ENCODE data around the gene MOB2. TPM values are rescaled to one million over a fixed set of nuclear protein-coding genes. Genes with fewer than 3 reads are reported as not detected.

Gene MOB2
- total RNA-seq, 1 donor from 2014 or later, result 38.6 TPM

DNA sequence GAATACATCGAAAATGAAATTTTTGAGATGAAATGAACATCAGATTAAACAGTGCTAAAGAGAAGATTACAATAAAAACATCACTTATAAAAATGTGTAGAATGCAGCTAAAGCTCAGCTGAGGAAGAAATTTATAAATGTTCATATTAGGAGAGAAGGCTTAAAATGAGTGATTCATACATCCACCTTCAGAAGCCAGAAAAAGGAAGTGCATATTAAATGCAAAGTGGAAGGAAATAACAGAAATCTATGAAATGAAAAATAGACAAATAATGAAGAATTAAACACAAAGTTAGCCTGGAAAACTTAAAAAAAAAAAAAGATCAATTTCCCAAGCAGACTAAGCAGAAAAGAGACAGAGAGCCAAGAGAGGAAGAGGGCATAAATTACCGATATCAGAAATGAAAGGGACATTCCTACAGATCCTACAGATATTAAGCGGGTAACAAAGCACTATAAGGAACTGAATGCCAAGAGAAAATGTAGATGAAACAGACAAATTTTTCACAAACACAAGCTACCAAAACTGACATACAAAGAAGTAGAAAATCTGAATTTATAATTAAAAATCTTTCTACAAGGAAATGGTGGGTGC, 7.2 kb upstream of the MOB2 start:
- TF ChIP-seq, protein P1, sequence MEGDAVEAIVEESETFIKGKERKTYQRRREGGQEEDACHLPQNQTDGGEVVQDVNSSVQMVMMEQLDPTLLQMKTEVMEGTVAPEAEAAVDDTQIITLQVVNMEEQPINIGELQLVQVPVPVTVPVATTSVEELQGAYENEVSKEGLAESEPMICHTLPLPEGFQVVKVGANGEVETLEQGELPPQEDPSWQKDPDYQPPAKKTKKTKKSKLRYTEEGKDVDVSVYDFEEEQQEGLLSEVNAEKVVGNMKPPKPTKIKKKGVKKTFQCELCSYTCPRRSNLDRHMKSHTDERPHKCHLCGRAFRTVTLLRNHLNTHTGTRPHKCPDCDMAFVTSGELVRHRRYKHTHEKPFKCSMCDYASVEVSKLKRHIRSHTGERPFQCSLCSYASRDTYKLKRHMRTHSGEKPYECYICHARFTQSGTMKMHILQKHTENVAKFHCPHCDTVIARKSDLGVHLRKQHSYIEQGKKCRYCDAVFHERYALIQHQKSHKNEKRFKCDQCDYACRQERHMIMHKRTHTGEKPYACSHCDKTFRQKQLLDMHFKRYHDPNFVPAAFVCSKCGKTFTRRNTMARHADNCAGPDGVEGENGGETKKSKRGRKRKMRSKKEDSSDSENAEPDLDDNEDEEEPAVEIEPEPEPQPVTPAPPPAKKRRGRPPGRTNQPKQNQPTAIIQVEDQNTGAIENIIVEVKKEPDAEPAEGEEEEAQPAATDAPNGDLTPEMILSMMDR (IDR thresholded peaks at IDR 0.05), result no peak
- H3K36me3 Mint-ChIP-seq (ENCODE audit: unreplicated experiment), result peaks cover 8% of the 10 kb centered on the region
- no peak for DNase-seq (ENCODE audit: extremely low spot score, unreplicated experiment)
- no peak overlapping the region for H3K27ac Mint-ChIP-seq (ENCODE audit: unreplicated experiment)
- H3K4me1 Mint-ChIP-seq (ENCODE audit: unreplicated experiment), result peaks cover 11% of the 10 kb centered on the region
- no peaks in the 10 kb centered on the region for H3K27me3 Mint-ChIP-seq (ENCODE audit: unreplicated experiment)
- peaks cover 16% of the 10 kb centered on the region for H3K9me3 Mint-ChIP-seq (ENCODE audit: unreplicated experiment)
- H3K4me3 Mint-ChIP-seq (ENCODE audit: unreplicated experiment), result no peak overlapping the region

DNA sequence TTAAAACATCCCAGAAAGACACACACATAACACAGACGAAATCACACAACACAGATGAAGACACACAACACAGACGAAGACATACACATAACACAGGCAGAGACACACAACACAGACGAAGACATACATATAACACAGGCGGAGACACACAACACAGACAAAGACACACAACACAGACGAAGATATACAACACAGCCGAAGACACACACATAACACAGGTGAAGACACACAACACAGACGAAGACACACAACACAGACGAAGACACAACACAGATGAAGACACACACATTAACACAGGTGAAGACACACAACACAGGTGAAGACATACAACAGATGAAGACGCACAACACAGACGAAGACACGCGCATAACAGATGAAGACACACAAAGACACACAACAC, 4.8 kb upstream of the MOB2 start:
- peaks cover 16% of the 10 kb centered on the region for H3K9me3 Mint-ChIP-seq (ENCODE audit: unreplicated experiment)
- no peak overlapping the region for H3K4me3 Mint-ChIP-seq (ENCODE audit: unreplicated experiment)
- DNase-seq (ENCODE audit: extremely low spot score, unreplicated experiment), result no peak
- no peak overlapping the region for H3K27ac Mint-ChIP-seq (ENCODE audit: unreplicated experiment)
- TF ChIP-seq, protein P1 (IDR thresholded peaks at IDR 0.05), result no peak
- peaks cover 8% of the 10 kb centered on the region for H3K36me3 Mint-ChIP-seq (ENCODE audit: unreplicated experiment)
- H3K27me3 Mint-ChIP-seq (ENCODE audit: unreplicated experiment), result no peaks in the 10 kb centered on the region
- peaks cover 10% of the 10 kb centered on the region for H3K4me1 Mint-ChIP-seq (ENCODE audit: unreplicated experiment)

DNA sequence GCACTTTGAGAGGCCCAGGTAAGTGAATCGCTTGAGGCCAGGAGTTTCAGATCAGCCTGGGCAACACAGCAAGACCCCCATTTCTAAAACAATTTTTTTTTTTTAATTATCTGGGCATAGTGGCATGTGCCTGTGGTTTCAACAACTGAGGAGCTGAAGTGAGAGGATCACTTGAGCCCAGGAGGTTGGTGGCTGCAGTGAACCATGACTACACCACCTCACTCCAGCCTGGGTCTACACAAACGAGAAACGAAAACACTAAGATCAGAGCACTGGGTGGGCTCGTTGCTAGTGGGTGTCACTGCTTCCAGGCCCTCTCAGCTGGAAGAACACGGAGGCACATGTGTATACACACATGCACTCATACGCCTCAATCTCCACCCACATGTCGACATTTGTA, 4.1 kb upstream of the MOB2 start:
- H3K4me3 Mint-ChIP-seq (ENCODE audit: unreplicated experiment), result no peak overlapping the region
- DNase-seq (ENCODE audit: extremely low spot score, unreplicated experiment), result no peak
- peaks cover 12% of the 10 kb centered on the region for H3K9me3 Mint-ChIP-seq (ENCODE audit: unreplicated experiment)
- peaks cover 11% of the 10 kb centered on the region for H3K4me1 Mint-ChIP-seq (ENCODE audit: unreplicated experiment)
- no peak overlapping the region for H3K27ac Mint-ChIP-seq (ENCODE audit: unreplicated experiment)
- TF ChIP-seq, protein P1 (IDR thresholded peaks at IDR 0.05), result no peak
- H3K36me3 Mint-ChIP-seq (ENCODE audit: unreplicated experiment), result peaks cover 6% of the 10 kb centered on the region
- H3K27me3 Mint-ChIP-seq (ENCODE audit: unreplicated experiment), result no peaks in the 10 kb centered on the region

DNA sequence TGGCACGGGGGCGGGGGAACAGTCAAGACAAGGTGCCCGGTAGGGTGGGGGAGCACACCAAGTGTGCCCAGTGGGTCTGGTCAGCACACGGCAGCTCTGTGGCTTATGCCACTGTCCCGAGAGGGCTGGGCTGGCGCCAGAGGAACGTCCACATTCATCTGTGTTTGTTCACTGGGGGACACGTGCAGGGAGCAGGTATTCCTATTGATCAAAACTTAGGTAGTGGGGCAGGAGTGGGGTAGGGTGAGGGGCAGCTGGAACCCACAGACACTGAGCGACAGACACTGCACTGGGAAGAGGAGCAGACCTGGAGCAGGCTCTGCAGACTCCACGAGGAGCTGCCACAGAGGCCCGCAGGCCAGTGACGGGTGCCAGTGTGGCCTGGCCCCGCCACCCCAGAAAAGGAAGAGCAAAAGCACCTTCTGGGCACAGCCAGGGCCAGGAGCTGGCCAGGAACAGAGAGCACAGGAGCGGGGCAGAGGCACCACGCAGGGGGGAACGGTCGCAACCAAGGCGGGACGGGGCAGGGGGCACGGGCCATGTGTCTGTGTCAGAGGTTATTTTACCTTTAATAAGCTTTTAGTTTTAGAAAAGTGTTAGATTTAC, 2.1 kb upstream of the MOB2 start:
- no peak overlapping the region for H3K27ac Mint-ChIP-seq (ENCODE audit: unreplicated experiment)
- no peak for DNase-seq (ENCODE audit: extremely low spot score, unreplicated experiment)
- no peaks in the 10 kb centered on the region for H3K27me3 Mint-ChIP-seq (ENCODE audit: unreplicated experiment)

More for the DNA sequence above, 2.1 kb upstream of the MOB2 start:
- peaks cover 3% of the 10 kb centered on the region for H3K36me3 Mint-ChIP-seq (ENCODE audit: unreplicated experiment)
- H3K4me1 Mint-ChIP-seq (ENCODE audit: unreplicated experiment), result peaks cover 22% of the 10 kb centered on the region
- no peak overlapping the region for H3K4me3 Mint-ChIP-seq (ENCODE audit: unreplicated experiment)
- TF ChIP-seq, protein P1 (IDR thresholded peaks at IDR 0.05), result no peak
- peaks cover 3% of the 10 kb centered on the region for H3K9me3 Mint-ChIP-seq (ENCODE audit: unreplicated experiment)
